ENCODE results near the gene MAPT. TPM values are rescaled to one million over a fixed set of nuclear protein-coding genes. Genes with fewer than 3 reads are reported as not detected.

Gene MAPT
- total RNA-seq, 1 donor from 2014 or later: 2.1 TPM

DNA sequence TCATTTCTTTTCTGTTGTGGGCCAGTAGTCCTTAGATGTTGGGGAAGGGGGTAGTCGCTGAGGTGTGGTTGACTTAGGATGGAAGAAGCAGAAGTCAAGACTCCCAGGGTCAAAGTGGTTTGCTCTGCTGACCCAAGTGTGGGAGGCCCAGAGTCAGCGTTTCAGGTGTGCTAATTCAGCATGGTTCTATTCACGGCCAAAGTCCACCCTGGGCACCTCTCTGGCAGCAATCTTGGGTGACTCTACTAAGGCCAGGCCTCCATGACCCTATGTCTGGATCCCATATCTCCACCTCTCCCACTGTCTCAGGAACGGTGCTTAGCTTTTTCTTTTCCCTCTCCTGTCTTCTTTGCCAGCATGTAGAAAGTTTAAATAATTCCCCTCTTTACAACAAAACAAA lies 32.9 kb downstream of the MAPT start:
- FAIRE-seq (no peak), DNase-seq (ENCODE audit: low read depth) (no peak)
- Histone ChIP-seq H3K79me2 (ENCODE audit: insufficient read depth, low read length) (no peaks in the 10 kb centered on the region), H3K4me1 (ENCODE audit: insufficient read depth, low read length) (no peaks in the 10 kb centered on the region), H3K36me3 (ENCODE audit: insufficient read depth, low read length) (no peaks in the 10 kb centered on the region), H3K4me2 (ENCODE audit: low read length) (no peak overlapping the region), H3K9me3 (ENCODE audit: insufficient read depth, low read depth, low read length) (peaks cover 5% of the 10 kb centered on the region), H2AFZ (ENCODE audit: low read depth, low read length) (no peak overlapping the region), H3K27me3 (ENCODE audit: insufficient read depth, low read length) (peaks cover 3% of the 10 kb centered on the region), H4K20me1 (ENCODE audit: insufficient read depth, low read length) (no peaks in the 10 kb centered on the region), H3K9ac (ENCODE audit: low read length) (no peak overlapping the region), H3K4me3 (ENCODE audit: insufficient read depth, low read depth, low read length) (no peak overlapping the region), H3K27ac (ENCODE audit: low read depth, low read length) (no peak overlapping the region)
- Mint-ChIP-seq H3K4me1 (ENCODE audit: low read depth, unreplicated experiment) (no peaks in the 10 kb centered on the region), H3K27ac (ENCODE audit: unreplicated experiment) (no peak overlapping the region), H3K4me3 (ENCODE audit: unreplicated experiment) (no peak overlapping the region), H3K9me3 (ENCODE audit: unreplicated experiment) (no peaks in the 10 kb centered on the region), H3K36me3 (ENCODE audit: low read depth, unreplicated experiment) (no peaks in the 10 kb centered on the region), H3K27me3 (ENCODE audit: low read depth, unreplicated experiment) (peaks cover 14% of the 10 kb centered on the region)
- TF ChIP-seq, protein P1, sequence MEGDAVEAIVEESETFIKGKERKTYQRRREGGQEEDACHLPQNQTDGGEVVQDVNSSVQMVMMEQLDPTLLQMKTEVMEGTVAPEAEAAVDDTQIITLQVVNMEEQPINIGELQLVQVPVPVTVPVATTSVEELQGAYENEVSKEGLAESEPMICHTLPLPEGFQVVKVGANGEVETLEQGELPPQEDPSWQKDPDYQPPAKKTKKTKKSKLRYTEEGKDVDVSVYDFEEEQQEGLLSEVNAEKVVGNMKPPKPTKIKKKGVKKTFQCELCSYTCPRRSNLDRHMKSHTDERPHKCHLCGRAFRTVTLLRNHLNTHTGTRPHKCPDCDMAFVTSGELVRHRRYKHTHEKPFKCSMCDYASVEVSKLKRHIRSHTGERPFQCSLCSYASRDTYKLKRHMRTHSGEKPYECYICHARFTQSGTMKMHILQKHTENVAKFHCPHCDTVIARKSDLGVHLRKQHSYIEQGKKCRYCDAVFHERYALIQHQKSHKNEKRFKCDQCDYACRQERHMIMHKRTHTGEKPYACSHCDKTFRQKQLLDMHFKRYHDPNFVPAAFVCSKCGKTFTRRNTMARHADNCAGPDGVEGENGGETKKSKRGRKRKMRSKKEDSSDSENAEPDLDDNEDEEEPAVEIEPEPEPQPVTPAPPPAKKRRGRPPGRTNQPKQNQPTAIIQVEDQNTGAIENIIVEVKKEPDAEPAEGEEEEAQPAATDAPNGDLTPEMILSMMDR (IDR thresholded peaks at IDR 0.05; ENCODE audit: insufficient read depth, low read depth, low read length): no peak
- TF ChIP-seq EZH2 (IDR thresholded peaks at IDR 0.05; ENCODE audit: insufficient read depth, low read length): no peak

DNA sequence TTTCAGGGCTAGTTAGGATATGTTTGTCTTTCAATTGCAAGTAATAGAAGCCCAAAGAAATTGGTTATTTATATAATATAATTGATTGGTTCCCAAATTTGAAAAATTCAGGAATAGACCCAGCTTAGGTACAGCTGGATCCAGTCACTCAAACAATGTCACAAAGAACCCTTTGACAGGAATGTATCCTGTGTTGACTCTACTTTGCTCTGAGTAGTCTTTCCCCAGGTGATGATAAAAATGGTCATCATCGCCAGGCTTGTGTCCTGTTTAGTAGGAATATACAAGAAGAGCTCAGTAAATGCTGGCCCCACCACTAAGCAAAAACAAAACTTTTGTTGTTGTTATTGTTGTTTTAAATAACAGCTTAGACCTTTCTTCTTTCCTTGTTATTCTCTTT lies 35.0 kb downstream of the MAPT start:
- no peaks in the 10 kb centered on the region for H3K4me1 Mint-ChIP-seq (ENCODE audit: low read depth, unreplicated experiment)
- no peak overlapping the region for H3K4me3 Mint-ChIP-seq (ENCODE audit: unreplicated experiment)
- FAIRE-seq (no peak), DNase-seq (ENCODE audit: low read depth) (no peak)
- H3K27ac Mint-ChIP-seq (ENCODE audit: unreplicated experiment): no peak overlapping the region
- TF ChIP-seq, protein P1 (IDR thresholded peaks at IDR 0.05; ENCODE audit: insufficient read depth, low read depth, low read length): no peak
- no peak for TF ChIP-seq EZH2 (IDR thresholded peaks at IDR 0.05; ENCODE audit: insufficient read depth, low read length)
- Histone ChIP-seq H3K27ac (ENCODE audit: low read depth, low read length) (no peak overlapping the region), H3K4me1 (ENCODE audit: insufficient read depth, low read length) (no peaks in the 10 kb centered on the region), H3K4me3 (ENCODE audit: insufficient read depth, low read depth, low read length) (no peak overlapping the region), H4K20me1 (ENCODE audit: insufficient read depth, low read length) (no peaks in the 10 kb centered on the region), H3K9me3 (ENCODE audit: insufficient read depth, low read depth, low read length) (peaks cover 5% of the 10 kb centered on the region), H3K27me3 (ENCODE audit: insufficient read depth, low read length) (no peaks in the 10 kb centered on the region), H3K36me3 (ENCODE audit: insufficient read depth, low read length) (no peaks in the 10 kb centered on the region), H2AFZ (ENCODE audit: low read depth, low read length) (no peak overlapping the region), H3K9ac (ENCODE audit: low read length) (no peak overlapping the region), H3K79me2 (ENCODE audit: insufficient read depth, low read length) (no peaks in the 10 kb centered on the region), H3K4me2 (ENCODE audit: low read length) (no peak overlapping the region)
- peaks cover 7% of the 10 kb centered on the region for H3K27me3 Mint-ChIP-seq (ENCODE audit: low read depth, unreplicated experiment)
- no peaks in the 10 kb centered on the region for H3K36me3 Mint-ChIP-seq (ENCODE audit: low read depth, unreplicated experiment)
- H3K9me3 Mint-ChIP-seq (ENCODE audit: unreplicated experiment): no peaks in the 10 kb centered on the region

DNA sequence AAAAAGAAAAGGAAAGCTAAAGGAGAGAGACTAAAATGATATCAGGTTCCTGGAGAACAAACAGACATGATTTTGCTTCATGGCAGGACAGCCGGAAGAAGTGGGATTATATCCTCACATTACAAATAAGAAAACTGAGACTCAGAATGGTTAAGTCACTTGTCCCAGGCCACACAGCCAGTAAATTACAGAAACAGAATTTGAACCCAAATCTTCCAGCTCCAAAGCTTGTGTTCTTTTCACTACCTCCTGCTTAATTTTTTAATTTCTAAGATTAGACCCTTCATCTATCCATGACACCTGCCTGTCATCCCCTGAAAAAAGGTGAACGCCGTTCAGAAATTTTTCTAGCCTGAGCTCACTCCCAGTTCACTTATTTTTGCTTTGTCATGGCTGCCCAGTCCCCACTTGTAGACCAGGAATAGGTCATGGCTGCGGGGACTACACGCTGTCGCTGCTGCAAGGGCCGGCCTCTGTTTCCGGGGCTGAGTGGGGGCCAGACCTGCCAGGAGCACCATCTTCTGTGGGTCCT lies 36.1 kb downstream of the MAPT start:
- Mint-ChIP-seq H3K9me3 (ENCODE audit: unreplicated experiment) (no peaks in the 10 kb centered on the region), H3K36me3 (ENCODE audit: low read depth, unreplicated experiment) (no peaks in the 10 kb centered on the region), H3K27ac (ENCODE audit: unreplicated experiment) (no peak overlapping the region), H3K27me3 (ENCODE audit: low read depth, unreplicated experiment) (peaks cover 11% of the 10 kb centered on the region), H3K4me3 (ENCODE audit: unreplicated experiment) (no peak overlapping the region), H3K4me1 (ENCODE audit: low read depth, unreplicated experiment) (no peaks in the 10 kb centered on the region)
- Histone ChIP-seq H3K4me1 (ENCODE audit: insufficient read depth, low read length) (no peaks in the 10 kb centered on the region), H3K79me2 (ENCODE audit: insufficient read depth, low read length) (no peaks in the 10 kb centered on the region), H3K9me3 (ENCODE audit: insufficient read depth, low read depth, low read length) (peaks cover 5% of the 10 kb centered on the region), H2AFZ (ENCODE audit: low read depth, low read length) (no peak overlapping the region), H4K20me1 (ENCODE audit: insufficient read depth, low read length) (no peaks in the 10 kb centered on the region), H3K36me3 (ENCODE audit: insufficient read depth, low read length) (no peaks in the 10 kb centered on the region), H3K27ac (ENCODE audit: low read depth, low read length) (no peak overlapping the region), H3K9ac (ENCODE audit: low read length) (no peak overlapping the region), H3K27me3 (ENCODE audit: insufficient read depth, low read length) (no peaks in the 10 kb centered on the region), H3K4me2 (ENCODE audit: low read length) (no peak overlapping the region), H3K4me3 (ENCODE audit: insufficient read depth, low read depth, low read length) (no peak overlapping the region)
- DNase-seq (ENCODE audit: low read depth): no peak
- no peak for FAIRE-seq
- TF ChIP-seq EZH2 (IDR thresholded peaks at IDR 0.05; ENCODE audit: insufficient read depth, low read length): no peak
- TF ChIP-seq, protein P1 (IDR thresholded peaks at IDR 0.05; ENCODE audit: insufficient read depth, low read depth, low read length): no peak

Measured in astrocyte (in vitro differentiated cells and primary cell).